ENCODE results near the gene PRKAR1A.

DNA sequence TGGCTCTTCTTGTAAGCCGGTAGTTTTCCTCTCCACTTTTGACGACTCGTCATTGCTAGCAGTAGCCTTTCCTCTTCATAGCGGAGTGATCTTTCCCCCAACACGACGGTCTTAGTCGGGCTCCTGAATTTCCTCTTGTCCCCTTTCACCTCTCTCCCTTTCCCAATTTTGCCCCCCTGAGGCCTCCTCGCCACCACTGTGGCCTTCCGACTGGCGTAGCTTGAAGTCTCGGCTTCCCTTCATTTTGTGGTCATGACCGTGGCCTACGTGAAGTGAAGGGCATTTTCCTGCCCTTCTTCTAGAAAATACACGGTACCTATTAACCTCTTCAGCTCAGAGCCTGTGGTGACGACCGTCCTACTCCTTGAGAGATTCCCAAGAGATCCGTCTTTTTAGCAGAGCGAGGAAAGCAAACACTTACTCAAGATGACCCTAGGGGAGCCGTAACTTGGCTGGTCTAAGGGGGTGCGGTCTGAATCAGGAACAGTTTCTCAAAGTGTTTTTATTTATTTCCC, 787 bp downstream of the PRKAR1A start:
- TF ChIP-seq, protein P1, sequence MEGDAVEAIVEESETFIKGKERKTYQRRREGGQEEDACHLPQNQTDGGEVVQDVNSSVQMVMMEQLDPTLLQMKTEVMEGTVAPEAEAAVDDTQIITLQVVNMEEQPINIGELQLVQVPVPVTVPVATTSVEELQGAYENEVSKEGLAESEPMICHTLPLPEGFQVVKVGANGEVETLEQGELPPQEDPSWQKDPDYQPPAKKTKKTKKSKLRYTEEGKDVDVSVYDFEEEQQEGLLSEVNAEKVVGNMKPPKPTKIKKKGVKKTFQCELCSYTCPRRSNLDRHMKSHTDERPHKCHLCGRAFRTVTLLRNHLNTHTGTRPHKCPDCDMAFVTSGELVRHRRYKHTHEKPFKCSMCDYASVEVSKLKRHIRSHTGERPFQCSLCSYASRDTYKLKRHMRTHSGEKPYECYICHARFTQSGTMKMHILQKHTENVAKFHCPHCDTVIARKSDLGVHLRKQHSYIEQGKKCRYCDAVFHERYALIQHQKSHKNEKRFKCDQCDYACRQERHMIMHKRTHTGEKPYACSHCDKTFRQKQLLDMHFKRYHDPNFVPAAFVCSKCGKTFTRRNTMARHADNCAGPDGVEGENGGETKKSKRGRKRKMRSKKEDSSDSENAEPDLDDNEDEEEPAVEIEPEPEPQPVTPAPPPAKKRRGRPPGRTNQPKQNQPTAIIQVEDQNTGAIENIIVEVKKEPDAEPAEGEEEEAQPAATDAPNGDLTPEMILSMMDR (IDR thresholded peaks at IDR 0.05) = no peak
- peak in 1 of 3 donors; percentile 11 for TF ChIP-seq POLR2AphosphoS5 (IDR thresholded peaks at IDR 0.05)
- TF ChIP-seq EP300 (IDR thresholded peaks at IDR 0.05) = no peak
- no peak for TF ChIP-seq POLR2A (IDR thresholded peaks at IDR 0.05)

Measured in stomach (tissue), 4 donors.